Glutamatergic neuron (in vitro differentiated cells): Measurements from ENCODE around the gene ESRP2. TPM values are rescaled to one million over a fixed set of nuclear protein-coding genes. Genes with fewer than 3 reads are reported as not detected.

Experiments used
- DNase-seq: peaks from one replicate; pipeline ENCODE4 v3.0.0; 2022
- H3K27ac Mint-ChIP-seq: one replicate; pipeline ENCODE4 v1.8.0; 2020; ENCODE audit warnings: mild to moderate bottlenecking, mixed read lengths, inconsistent platforms; ENCODE audit not compliant: unreplicated experiment
- H3K27me3 Mint-ChIP-seq: one replicate; pipeline ENCODE4 v1.8.0; 2020; ENCODE audit warnings: mild to moderate bottlenecking, moderate library complexity, mixed read lengths, inconsistent platforms; ENCODE audit not compliant: unreplicated experiment
- H3K36me3 Mint-ChIP-seq: one replicate; pipeline ENCODE4 v1.8.0; 2020; ENCODE audit warnings: mild to moderate bottlenecking, mixed read lengths, inconsistent platforms; ENCODE audit not compliant: unreplicated experiment
- H3K4me1 Mint-ChIP-seq: one replicate; pipeline ENCODE4 v1.8.0; 2020; ENCODE audit warnings: mild to moderate bottlenecking, low read depth, mixed read lengths, inconsistent platforms; ENCODE audit not compliant: unreplicated experiment
- H3K4me3 Mint-ChIP-seq: one replicate; pipeline ENCODE4 v1.8.0; 2020; ENCODE audit warnings: mild to moderate bottlenecking, mixed read lengths, inconsistent platforms; ENCODE audit not compliant: unreplicated experiment
- H3K9me3 Mint-ChIP-seq: one replicate; pipeline ENCODE4 v1.8.0; 2020; ENCODE audit warnings: mild to moderate bottlenecking, moderate library complexity, mixed read lengths, inconsistent platforms; ENCODE audit not compliant: unreplicated experiment
- total RNA-seq: library from RNA; stranded (reverse); fragmentation: NEBNext Ultra II Directional; extraction: Animal tissue kit (Norgen Biotek cat#: 25700); gene quantifications from one replicate; pipeline ENCODE4 v1.2.1, GENCODE V29; 2021; ENCODE audit not compliant: unreplicated experiment
- TF ChIP-seq, protein P1 (sequence below): fragments of 200-600 bp; sonication (generic); IDR thresholded peaks from one replicate; pipeline ENCODE4 v1.5.0; 2021; ENCODE audit not compliant: partially characterized antibody, unreplicated experiment

Gene ESRP2
- total RNA-seq, 1 donor from 2014 or later: not detected

DNA sequence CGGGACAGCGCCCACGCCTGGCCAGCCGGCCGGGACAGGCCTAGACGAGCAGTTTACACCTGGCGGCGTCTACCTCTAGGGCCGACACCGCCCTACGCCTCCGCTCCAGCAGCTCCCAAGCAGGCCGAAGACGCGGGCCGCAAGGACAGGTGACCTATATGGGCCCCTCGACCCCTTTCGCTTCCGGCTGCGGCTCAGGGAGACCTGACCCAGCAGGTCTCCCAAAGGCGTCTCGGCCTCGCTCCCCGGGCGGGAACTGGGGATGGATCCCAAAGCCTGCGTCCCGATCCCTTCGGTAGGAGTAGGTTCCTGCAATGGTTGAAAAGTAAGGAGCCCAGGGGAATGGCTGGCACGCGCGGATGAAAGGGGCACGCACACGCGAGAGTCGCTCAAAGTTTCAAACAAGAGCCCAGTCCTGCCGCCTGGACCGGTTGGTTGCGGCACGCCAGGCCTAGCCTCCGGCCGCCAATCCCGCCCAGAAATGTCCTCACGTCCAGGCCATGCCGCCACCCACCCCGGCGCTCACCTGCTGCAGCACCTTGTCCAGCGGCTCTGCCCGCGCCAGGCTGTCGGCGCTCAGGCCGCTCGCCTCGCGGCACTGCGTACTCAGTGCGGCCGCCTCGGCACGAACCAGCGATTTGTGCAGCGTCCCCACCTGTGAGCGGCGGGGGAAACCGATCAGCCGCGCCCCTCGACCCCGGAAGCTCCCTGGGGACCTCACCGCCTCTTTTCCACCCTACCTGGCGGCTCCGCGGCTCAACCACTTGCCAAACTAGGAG, 630 bp downstream of the ESRP2 start:
- DNase-seq: no peak
- Mint-ChIP-seq H3K9me3 (peaks cover 2% of the 10 kb centered on the region), H3K27me3 (peaks cover 8% of the 10 kb centered on the region), H3K4me1 (no peaks in the 10 kb centered on the region), H3K36me3 (no peaks in the 10 kb centered on the region), H3K4me3 (peak overlapping the region; percentile 52), H3K27ac (no peak overlapping the region)
- TF ChIP-seq, protein P1, sequence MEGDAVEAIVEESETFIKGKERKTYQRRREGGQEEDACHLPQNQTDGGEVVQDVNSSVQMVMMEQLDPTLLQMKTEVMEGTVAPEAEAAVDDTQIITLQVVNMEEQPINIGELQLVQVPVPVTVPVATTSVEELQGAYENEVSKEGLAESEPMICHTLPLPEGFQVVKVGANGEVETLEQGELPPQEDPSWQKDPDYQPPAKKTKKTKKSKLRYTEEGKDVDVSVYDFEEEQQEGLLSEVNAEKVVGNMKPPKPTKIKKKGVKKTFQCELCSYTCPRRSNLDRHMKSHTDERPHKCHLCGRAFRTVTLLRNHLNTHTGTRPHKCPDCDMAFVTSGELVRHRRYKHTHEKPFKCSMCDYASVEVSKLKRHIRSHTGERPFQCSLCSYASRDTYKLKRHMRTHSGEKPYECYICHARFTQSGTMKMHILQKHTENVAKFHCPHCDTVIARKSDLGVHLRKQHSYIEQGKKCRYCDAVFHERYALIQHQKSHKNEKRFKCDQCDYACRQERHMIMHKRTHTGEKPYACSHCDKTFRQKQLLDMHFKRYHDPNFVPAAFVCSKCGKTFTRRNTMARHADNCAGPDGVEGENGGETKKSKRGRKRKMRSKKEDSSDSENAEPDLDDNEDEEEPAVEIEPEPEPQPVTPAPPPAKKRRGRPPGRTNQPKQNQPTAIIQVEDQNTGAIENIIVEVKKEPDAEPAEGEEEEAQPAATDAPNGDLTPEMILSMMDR: no peak

DNA sequence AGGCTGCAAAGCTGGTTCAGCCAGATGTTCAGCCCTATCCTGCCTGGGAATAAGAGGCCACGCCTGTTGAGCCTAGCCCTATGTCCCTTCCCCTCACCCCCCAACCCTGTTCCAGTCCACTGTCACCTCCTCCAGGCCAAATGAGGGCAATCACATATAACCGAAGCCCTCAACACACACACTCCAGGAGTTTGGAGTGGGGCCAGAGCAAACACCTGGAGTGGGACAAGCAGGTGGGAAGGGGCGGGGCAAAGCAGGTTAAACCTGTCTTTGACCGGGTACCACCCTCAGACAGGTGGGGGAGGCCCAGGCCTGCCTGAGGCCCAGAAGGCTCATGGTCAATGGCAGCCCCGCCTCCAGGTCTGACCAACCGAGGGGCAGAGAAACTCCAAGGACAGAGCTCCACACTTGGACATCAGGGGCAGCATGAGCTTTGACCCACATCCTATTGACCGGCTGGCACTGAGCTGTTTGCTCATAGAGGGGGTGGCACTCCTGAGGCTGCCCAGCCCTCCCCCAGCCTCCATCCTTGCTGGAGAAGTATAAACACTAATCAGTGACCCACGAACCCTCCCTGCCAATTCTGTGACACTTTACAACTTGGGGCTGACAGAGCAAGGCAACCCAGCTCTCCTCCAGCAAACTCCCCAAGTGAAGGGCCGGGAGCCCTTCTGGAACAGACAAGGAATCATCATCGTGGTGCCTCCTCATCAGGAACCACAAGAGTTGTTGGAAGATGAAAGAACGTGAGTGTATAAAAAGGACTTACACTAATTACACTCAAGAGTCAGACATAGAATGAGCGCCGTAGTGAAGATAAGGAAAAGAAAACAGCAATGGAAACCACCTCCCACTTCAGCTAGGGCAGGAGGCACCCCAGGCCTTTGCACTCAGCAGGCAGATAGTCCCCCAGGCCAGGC, 1.5 kb downstream of the ESRP2 start:
- no peak overlapping the region for H3K27ac Mint-ChIP-seq
- H3K36me3 Mint-ChIP-seq: no peaks in the 10 kb centered on the region
- H3K4me3 Mint-ChIP-seq: peak overlapping the region; percentile 37
- H3K9me3 Mint-ChIP-seq: peaks cover 2% of the 10 kb centered on the region
- TF ChIP-seq, protein P1: no peak
- DNase-seq: no peak
- peaks cover 8% of the 10 kb centered on the region for H3K27me3 Mint-ChIP-seq
- H3K4me1 Mint-ChIP-seq: peaks cover 4% of the 10 kb centered on the region

DNA sequence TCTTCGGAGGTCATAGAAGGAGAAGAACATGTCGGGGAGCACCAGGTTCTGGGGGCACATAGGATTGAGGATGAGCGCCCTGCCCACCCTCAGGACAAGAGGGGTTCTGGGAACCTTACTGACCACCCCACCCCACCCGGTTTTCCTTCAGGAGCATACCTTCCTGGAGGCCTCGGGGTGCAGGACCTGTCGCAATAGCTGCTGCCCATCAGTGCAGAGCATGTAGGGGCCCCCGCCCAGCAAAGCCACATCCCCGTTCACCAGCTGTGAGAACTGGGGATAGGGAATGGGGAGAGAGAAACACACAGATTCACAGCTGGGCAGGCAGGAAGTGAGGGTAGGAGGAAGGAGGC, 2.1 kb downstream of the ESRP2 start:
- H3K27me3 Mint-ChIP-seq: peaks cover 8% of the 10 kb centered on the region
- no peak overlapping the region for H3K4me3 Mint-ChIP-seq
- peaks cover 2% of the 10 kb centered on the region for H3K9me3 Mint-ChIP-seq
- no peak overlapping the region for H3K27ac Mint-ChIP-seq
- DNase-seq: no peak
- peaks cover 8% of the 10 kb centered on the region for H3K4me1 Mint-ChIP-seq
- TF ChIP-seq, protein P1: no peak
- no peaks in the 10 kb centered on the region for H3K36me3 Mint-ChIP-seq

- Mint-ChIP-seq H3K4me3 (no peak overlapping the region), H3K4me1 (peaks cover 8% of the 10 kb centered on the region), H3K27ac (no peak overlapping the region), H3K36me3 (no peaks in the 10 kb centered on the region), H3K27me3 (peaks cover 8% of the 10 kb centered on the region), H3K9me3 (peaks cover 2% of the 10 kb centered on the region)
- no peak for DNase-seq
- TF ChIP-seq, protein P1: no peak
Measured at GRCh38 chr16:68233085-68233834, 2.7 kb downstream of the ESRP2 start.
